ENCODE measurements around the gene GCLM. TPM values are rescaled to one million over a fixed set of nuclear protein-coding genes. Genes with fewer than 3 reads are reported as not detected.

Gene GCLM
- total and polyA plus RNA-seq, 2 of the 4 experiments (the other 2 are of a cell fraction): 15.5 to 20.1 TPM

DNA sequence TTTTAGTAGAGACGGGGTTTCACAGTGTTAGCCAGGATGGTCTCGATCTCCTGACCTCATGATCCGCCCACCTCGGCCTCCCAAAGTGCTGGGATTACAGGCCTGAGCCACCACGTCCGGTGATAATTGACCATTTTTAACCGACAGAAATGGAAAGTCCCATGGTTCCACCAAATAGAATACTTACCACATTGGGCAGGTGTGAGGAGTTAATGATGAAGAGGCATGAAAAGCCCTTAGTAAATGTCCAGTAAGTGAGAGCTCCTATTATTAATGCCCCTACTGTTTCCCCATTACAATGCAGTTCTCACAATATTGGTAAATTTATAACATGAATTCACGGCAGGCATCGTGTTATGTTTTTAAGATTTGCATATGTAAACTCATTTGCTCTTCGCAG is 8.1 kb upstream of the GCLM start:
- no TSS peak for BruUV-seq (replicated peaks)
- H4K91ac ChIP-seq (ENCODE audit: insufficient read depth, low read depth, low read length): no peak overlapping the region
- H4K20me1 ChIP-seq (ENCODE audit: insufficient read depth, low read length): no peaks in the 10 kb centered on the region
- no peak for DNase-seq
- no peaks in the 10 kb centered on the region for H3K79me1 ChIP-seq (ENCODE audit: low read depth in 1 of 2, low read length in 2 of 2)
- TF ChIP-seq FOS (IDR thresholded peaks at IDR 0.05; ENCODE audit: low read depth, low read length): no peak
- no peak for TF ChIP-seq BHLHE40 (IDR thresholded peaks at IDR 0.05; ENCODE audit: low read depth, low read length)
- TF ChIP-seq RCOR1 (IDR thresholded peaks at IDR 0.05; ENCODE audit: insufficient replicate concordance, low read length): no peak
- no peak for TF ChIP-seq MXI1 (IDR thresholded peaks at IDR 0.05; ENCODE audit: borderline replicate concordance, low read depth, low read length)
- no peak for TF ChIP-seq CEBPB (IDR thresholded peaks at IDR 0.05; ENCODE audit: low read depth, low read length)
- TF ChIP-seq, protein P1, sequence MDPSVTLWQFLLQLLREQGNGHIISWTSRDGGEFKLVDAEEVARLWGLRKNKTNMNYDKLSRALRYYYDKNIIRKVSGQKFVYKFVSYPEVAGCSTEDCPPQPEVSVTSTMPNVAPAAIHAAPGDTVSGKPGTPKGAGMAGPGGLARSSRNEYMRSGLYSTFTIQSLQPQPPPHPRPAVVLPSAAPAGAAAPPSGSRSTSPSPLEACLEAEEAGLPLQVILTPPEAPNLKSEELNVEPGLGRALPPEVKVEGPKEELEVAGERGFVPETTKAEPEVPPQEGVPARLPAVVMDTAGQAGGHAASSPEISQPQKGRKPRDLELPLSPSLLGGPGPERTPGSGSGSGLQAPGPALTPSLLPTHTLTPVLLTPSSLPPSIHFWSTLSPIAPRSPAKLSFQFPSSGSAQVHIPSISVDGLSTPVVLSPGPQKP (IDR thresholded peaks at IDR 0.05; ENCODE audit: borderline replicate concordance, low read depth, low read length): no peak
- TF ChIP-seq SMC3 (IDR thresholded peaks at IDR 0.05; ENCODE audit: low read depth, low read length): no peak
- TF ChIP-seq CHD1 (IDR thresholded peaks at IDR 0.05; ENCODE audit: low read depth, low read length): no peak
- TF ChIP-seq MAZ (IDR thresholded peaks at IDR 0.05; ENCODE audit: borderline replicate concordance, low read depth, low read length): no peak
- TF ChIP-seq, protein P2, sequence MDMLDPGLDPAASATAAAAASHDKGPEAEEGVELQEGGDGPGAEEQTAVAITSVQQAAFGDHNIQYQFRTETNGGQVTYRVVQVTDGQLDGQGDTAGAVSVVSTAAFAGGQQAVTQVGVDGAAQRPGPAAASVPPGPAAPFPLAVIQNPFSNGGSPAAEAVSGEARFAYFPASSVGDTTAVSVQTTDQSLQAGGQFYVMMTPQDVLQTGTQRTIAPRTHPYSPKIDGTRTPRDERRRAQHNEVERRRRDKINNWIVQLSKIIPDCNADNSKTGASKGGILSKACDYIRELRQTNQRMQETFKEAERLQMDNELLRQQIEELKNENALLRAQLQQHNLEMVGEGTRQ (IDR thresholded peaks at IDR 0.05; ENCODE audit: low read depth, low read length): no peak
- no peak for TF ChIP-seq RAD21 (IDR thresholded peaks at IDR 0.05; ENCODE audit: low read length)
- no peak for TF ChIP-seq POLR2A (IDR thresholded peaks at IDR 0.05; ENCODE audit: low read depth, low read length)
- TF ChIP-seq NFE2L2 (IDR thresholded peaks at IDR 0.05; ENCODE audit: low read depth, low read length): no peak
- no peak for TF ChIP-seq MAFK (IDR thresholded peaks at IDR 0.05; ENCODE audit: low read depth, low read length)
- TF ChIP-seq, protein P3, sequence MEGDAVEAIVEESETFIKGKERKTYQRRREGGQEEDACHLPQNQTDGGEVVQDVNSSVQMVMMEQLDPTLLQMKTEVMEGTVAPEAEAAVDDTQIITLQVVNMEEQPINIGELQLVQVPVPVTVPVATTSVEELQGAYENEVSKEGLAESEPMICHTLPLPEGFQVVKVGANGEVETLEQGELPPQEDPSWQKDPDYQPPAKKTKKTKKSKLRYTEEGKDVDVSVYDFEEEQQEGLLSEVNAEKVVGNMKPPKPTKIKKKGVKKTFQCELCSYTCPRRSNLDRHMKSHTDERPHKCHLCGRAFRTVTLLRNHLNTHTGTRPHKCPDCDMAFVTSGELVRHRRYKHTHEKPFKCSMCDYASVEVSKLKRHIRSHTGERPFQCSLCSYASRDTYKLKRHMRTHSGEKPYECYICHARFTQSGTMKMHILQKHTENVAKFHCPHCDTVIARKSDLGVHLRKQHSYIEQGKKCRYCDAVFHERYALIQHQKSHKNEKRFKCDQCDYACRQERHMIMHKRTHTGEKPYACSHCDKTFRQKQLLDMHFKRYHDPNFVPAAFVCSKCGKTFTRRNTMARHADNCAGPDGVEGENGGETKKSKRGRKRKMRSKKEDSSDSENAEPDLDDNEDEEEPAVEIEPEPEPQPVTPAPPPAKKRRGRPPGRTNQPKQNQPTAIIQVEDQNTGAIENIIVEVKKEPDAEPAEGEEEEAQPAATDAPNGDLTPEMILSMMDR (conservative IDR thresholded peaks at IDR 0.05; ENCODE audit: low read depth, low read length): no peak
- TF ChIP-seq RFX5 (IDR thresholded peaks at IDR 0.05; ENCODE audit: low read depth, low read length): no peak
- H2BK20ac ChIP-seq (ENCODE audit: low read depth, low read length): no peak overlapping the region
- H3K18ac ChIP-seq (ENCODE audit: low read depth, low read length): no peak overlapping the region
- WGBS, 2 experiments (ENCODE audit: extremely low coverage in 2 of 2, insufficient read length in 1 of 2): no CpG with 5 or more reads among the region's 10 CpGs
- no peaks in the 10 kb centered on the region for H3K4me1 ChIP-seq (ENCODE audit: control insufficient read depth, insufficient read depth, low read length)
- H3K56ac ChIP-seq (ENCODE audit: extremely low read depth, insufficient read depth, low read length): no peak overlapping the region
- no peak overlapping the region for H2AK9ac ChIP-seq (replicated peaks; ENCODE audit: low read depth, low read length, poor library complexity)
- no peak overlapping the region for H2AK5ac ChIP-seq (ENCODE audit: low read depth, low read length)
- ChIA-PET CTCF (no interaction called here), POLR2A (ENCODE audit: unreplicated experiment) (no interaction called here)
- no peak overlapping the region for H3K14ac ChIP-seq (replicated peaks; ENCODE audit: low read depth, low read length)
- in situ Hi-C loops (cut with MboI; ENCODE audit: low sequenced_read_pairs): no loop called here
- intact Hi-C loops (cut with micrococcal nuclease): loop anchor here (5.0 kb wide), 1 partner anchor 40 kb away; no protein-coding TSS in a partner anchor
- H3K27ac ChIP-seq (ENCODE audit: insufficient read depth, low read length): no peak overlapping the region
- ATAC-seq (ENCODE audit: low read depth): no peak
- H4K8ac ChIP-seq (ENCODE audit: low read depth in 2 of 2, low read length in 2 of 2): no peak overlapping the region
- H3K9me1 ChIP-seq (ENCODE audit: insufficient read depth, low read length): no peaks in the 10 kb centered on the region
- no peak overlapping the region for H3K4me3 ChIP-seq (ENCODE audit: insufficient read depth, low read depth, low read length)
- no peak overlapping the region for H3K4ac ChIP-seq (ENCODE audit: low read depth, low read length)
- H2AFZ ChIP-seq (replicated peaks; ENCODE audit: low read length, poor library complexity): no peak overlapping the region
- no peak overlapping the region for H2BK5ac ChIP-seq (ENCODE audit: low read depth, low read length, poor library complexity, severe bottlenecking)
- H3K23ac ChIP-seq (ENCODE audit: low read depth, low read length): no peak overlapping the region
- no peak overlapping the region for H3K4me2 ChIP-seq (ENCODE audit: low read depth, low read length)
- peaks cover 6% of the 10 kb centered on the region; the same call in 1 of the 2 replicates for H3K9me3 ChIP-seq (ENCODE audit: control insufficient read depth, insufficient read depth, low read length)
- H3K9ac ChIP-seq (ENCODE audit: low read depth, low read length): no peak overlapping the region
- no peak overlapping the region for H4K5ac ChIP-seq (ENCODE audit: low read depth, low read length)
- no peak overlapping the region for H2BK120ac ChIP-seq (ENCODE audit: low read depth, low read length)
- dilution Hi-C loops (cut with HindIII; ENCODE audit: low sequenced_read_pairs, unreplicated experiment): no loop called here
- peaks cover 8% of the 10 kb centered on the region for H3K27me3 ChIP-seq (ENCODE audit: control insufficient read depth, insufficient read depth, low read length)
- H2BK15ac ChIP-seq (ENCODE audit: low read depth, low read length): no peak overlapping the region
- no peaks in the 10 kb centered on the region for H3K36me3 ChIP-seq (ENCODE audit: control insufficient read depth, insufficient read depth, low read length)
